ENCODE results near the gene AQR.

- TF ChIP-seq CTCF (IDR thresholded peaks at IDR 0.05) (no peak), POLR2A (IDR thresholded peaks at IDR 0.05) (no peak)
These were observed 167.2 kb downstream of the AQR start for GRCh38 chr15:34802371-34802770.

Measured in ovary (tissue), 3 donors.